ENCODE data around the gene DYRK1A. TPM values are rescaled to one million over a fixed set of nuclear protein-coding genes. Genes with fewer than 3 reads are reported as not detected.

Gene DYRK1A
- total and polyA plus RNA-seq, 2 of the 13 experiments (the other 11 are each of a cell fraction or from before 2014, with no cell fraction given) = 24.6 to 34.2 TPM

DNA sequence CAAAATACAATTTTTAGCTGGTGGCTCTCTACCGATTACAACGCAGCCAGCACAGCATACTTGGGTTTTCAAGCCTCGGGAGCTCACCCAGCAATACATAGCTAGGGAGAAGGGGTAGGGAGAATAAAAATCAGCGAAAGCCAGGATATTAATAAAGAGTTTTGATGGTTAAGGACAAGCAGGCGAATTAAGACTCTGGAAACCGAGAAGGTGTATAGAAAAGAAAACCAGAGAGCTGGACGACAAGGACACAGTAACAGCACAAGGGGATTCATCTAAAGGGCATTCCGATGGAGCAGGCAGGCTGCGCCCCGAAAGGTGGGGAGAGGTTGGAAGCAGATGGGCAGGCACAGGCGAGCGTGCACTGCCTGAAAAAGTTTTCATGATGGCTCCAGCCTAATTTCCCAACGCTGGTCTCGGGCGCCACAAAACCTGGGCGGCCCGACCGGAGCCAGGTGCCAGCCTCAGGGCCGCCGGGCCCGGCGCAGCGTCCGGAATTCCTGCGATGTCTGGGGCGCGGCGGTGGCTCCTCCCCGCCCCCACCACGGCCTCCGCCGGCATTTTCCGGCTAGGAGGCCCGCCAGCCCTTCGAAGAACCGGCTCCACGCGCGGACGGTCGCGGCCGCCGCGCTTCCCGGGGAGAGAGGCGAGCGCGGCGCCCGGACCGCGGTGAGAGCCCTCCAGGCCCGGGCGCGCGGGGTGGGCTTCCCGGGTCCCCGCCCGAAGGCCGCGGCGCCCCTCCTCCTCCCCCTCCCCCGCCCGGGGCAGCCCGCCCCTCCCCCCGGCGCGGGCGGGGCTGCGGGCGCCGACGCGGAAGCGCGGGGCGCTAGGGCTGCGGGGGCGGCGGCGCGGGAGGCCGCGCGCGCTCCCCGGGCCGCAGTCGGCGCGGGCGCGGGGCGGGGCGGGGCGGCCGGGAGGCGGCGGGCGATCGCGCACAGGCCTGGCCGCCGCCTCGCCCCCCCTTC, 774 bp upstream of the DYRK1A start (continued):
- TF ChIP-seq, protein P1, sequence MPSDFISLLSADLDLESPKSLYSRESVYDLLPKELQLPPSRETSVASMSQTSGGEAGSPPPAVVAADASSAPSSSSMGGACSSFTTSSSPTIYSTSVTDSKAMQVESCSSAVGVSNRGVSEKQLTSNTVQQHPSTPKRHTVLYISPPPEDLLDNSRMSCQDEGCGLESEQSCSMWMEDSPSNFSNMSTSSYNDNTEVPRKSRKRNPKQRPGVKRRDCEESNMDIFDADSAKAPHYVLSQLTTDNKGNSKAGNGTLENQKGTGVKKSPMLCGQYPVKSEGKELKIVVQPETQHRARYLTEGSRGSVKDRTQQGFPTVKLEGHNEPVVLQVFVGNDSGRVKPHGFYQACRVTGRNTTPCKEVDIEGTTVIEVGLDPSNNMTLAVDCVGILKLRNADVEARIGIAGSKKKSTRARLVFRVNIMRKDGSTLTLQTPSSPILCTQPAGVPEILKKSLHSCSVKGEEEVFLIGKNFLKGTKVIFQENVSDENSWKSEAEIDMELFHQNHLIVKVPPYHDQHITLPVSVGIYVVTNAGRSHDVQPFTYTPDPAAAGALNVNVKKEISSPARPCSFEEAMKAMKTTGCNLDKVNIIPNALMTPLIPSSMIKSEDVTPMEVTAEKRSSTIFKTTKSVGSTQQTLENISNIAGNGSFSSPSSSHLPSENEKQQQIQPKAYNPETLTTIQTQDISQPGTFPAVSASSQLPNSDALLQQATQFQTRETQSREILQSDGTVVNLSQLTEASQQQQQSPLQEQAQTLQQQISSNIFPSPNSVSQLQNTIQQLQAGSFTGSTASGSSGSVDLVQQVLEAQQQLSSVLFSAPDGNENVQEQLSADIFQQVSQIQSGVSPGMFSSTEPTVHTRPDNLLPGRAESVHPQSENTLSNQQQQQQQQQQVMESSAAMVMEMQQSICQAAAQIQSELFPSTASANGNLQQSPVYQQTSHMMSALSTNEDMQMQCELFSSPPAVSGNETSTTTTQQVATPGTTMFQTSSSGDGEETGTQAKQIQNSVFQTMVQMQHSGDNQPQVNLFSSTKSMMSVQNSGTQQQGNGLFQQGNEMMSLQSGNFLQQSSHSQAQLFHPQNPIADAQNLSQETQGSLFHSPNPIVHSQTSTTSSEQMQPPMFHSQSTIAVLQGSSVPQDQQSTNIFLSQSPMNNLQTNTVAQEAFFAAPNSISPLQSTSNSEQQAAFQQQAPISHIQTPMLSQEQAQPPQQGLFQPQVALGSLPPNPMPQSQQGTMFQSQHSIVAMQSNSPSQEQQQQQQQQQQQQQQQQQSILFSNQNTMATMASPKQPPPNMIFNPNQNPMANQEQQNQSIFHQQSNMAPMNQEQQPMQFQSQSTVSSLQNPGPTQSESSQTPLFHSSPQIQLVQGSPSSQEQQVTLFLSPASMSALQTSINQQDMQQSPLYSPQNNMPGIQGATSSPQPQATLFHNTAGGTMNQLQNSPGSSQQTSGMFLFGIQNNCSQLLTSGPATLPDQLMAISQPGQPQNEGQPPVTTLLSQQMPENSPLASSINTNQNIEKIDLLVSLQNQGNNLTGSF (CRISPR knock-in tag; IDR thresholded peaks at IDR 0.05) = no peak
- TF ChIP-seq ZNF235 (CRISPR knock-in tag; IDR thresholded peaks at IDR 0.05; ENCODE audit: borderline replicate concordance) = no peak
- no peak for TF ChIP-seq SNAI1 (CRISPR knock-in tag; IDR thresholded peaks at IDR 0.05; ENCODE audit: borderline replicate concordance)
- TF ChIP-seq ZFP82 (CRISPR knock-in tag; IDR thresholded peaks at IDR 0.05; ENCODE audit: borderline replicate concordance) = no peak
- TF ChIP-seq SMYD3 (CRISPR knock-in tag; IDR thresholded peaks at IDR 0.05) = no peak
- no peak for TF ChIP-seq RBAK (CRISPR knock-in tag; IDR thresholded peaks at IDR 0.05)
- no peak for TF ChIP-seq ZNF549 (CRISPR knock-in tag; IDR thresholded peaks at IDR 0.05)
- TF ChIP-seq PPARG (CRISPR knock-in tag; conservative IDR thresholded peaks at IDR 0.05) = peak; percentile 35; the same call in 1 of the 2 replicates
- TF ChIP-seq, protein P2, sequence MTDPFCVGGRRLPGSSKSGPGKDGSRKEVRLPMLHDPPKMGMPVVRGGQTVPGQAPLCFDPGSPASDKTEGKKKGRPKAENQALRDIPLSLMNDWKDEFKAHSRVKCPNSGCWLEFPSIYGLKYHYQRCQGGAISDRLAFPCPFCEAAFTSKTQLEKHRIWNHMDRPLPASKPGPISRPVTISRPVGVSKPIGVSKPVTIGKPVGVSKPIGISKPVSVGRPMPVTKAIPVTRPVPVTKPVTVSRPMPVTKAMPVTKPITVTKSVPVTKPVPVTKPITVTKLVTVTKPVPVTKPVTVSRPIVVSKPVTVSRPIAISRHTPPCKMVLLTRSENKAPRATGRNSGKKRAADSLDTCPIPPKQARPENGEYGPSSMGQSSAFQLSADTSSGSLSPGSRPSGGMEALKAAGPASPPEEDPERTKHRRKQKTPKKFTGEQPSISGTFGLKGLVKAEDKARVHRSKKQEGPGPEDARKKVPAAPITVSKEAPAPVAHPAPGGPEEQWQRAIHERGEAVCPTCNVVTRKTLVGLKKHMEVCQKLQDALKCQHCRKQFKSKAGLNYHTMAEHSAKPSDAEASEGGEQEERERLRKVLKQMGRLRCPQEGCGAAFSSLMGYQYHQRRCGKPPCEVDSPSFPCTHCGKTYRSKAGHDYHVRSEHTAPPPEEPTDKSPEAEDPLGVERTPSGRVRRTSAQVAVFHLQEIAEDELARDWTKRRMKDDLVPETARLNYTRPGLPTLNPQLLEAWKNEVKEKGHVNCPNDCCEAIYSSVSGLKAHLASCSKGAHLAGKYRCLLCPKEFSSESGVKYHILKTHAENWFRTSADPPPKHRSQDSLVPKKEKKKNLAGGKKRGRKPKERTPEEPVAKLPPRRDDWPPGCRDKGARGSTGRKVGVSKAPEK (CRISPR knock-in tag; IDR thresholded peaks at IDR 0.05; ENCODE audit: borderline replicate concordance) = no peak
- TF ChIP-seq ZFP36L1 (CRISPR knock-in tag; IDR thresholded peaks at IDR 0.05) = no peak
- TF ChIP-seq CHD2 (IDR thresholded peaks at IDR 0.05; ENCODE audit: low read depth, low read length) = peak; percentile 61
- no peak for TF ChIP-seq ZNF256 (CRISPR knock-in tag; conservative IDR thresholded peaks at IDR 0.05)
- TF ChIP-seq, protein P3, sequence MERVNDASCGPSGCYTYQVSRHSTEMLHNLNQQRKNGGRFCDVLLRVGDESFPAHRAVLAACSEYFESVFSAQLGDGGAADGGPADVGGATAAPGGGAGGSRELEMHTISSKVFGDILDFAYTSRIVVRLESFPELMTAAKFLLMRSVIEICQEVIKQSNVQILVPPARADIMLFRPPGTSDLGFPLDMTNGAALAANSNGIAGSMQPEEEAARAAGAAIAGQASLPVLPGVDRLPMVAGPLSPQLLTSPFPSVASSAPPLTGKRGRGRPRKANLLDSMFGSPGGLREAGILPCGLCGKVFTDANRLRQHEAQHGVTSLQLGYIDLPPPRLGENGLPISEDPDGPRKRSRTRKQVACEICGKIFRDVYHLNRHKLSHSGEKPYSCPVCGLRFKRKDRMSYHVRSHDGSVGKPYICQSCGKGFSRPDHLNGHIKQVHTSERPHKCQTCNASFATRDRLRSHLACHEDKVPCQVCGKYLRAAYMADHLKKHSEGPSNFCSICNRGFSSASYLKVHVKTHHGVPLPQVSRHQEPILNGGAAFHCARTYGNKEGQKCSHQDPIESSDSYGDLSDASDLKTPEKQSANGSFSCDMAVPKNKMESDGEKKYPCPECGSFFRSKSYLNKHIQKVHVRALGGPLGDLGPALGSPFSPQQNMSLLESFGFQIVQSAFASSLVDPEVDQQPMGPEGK (CRISPR knock-in tag; IDR thresholded peaks at IDR 0.05) = peak; percentile 79
- no peak for TF ChIP-seq TGIF2 (CRISPR knock-in tag; IDR thresholded peaks at IDR 0.05)
